Gastrocnemius medialis (tissue), 4 donors: Measurements from ENCODE around the gene TCP11L2. TPM values are rescaled to one million over a fixed set of nuclear protein-coding genes. Genes with fewer than 3 reads are reported as not detected.
"Not testable (repeated sequence)": the region's sequence is repeated elsewhere in the genome, so short reads cannot be mapped to it uniquely, and the experiment has no call there.

Source experiments
- ATAC-seq, 2 donors: fragments of 150-250 bp; one replicate each; pipeline ENCODE4 v1.9.1; 2016
- DNase-seq, 2 donors: peaks; one replicate each; pipeline ENCODE4 v3.0.0-alpha.2; 2019
- H3K27ac ChIP-seq, 4 donors: fragments of 200-600 bp; sonication (generic); 1 replicate in 1 of 4; 2 replicates in 3 of 4; pipeline ENCODE4 v1.5.1; 2016 to 2018; ENCODE audit warnings: mild to moderate bottlenecking in 2 of 4, moderate library complexity in 1 of 4
- H3K27me3 ChIP-seq, 3 donors: fragments of 200-600 bp; sonication (generic) in 2 of 3; 1 replicate in 1 of 3; 2 replicates in 2 of 3; pipeline versions ENCODE4 v1.5.1 to v1.6.0; 2016 to 2019; ENCODE audit warnings: mild to moderate bottlenecking in 1 of 3, moderate library complexity in 1 of 3
- H3K36me3 ChIP-seq, 2 donors: fragments of 200-600 bp; sonication (generic) in 1 of 2; one replicate each; pipeline ENCODE4 v1.5.1; 2017 to 2018
- H3K4me1 ChIP-seq, 2 donors: fragments of 200-600 bp; sonication (generic) in 1 of 2; one replicate each; pipeline ENCODE4 v1.5.1; 2016 to 2017; ENCODE audit warnings: mild to moderate bottlenecking in 2 of 2
- H3K4me3 ChIP-seq, 4 donors: fragments of 200-600 bp; sonication (generic) in 3 of 4; 1 replicate in 1 of 4; 2 replicates in 3 of 4; pipeline ENCODE4 v1.5.1; 2016 to 2019; ENCODE audit warnings: mild to moderate bottlenecking in 2 of 4
- H3K9me3 ChIP-seq, 3 donors: fragments of 200-600 bp; sonication (generic) in 2 of 3; 1 replicate in 1 of 3; 2 replicates in 2 of 3; pipeline ENCODE4 v1.5.1; 2016 to 2019
- CTCF ChIP-seq, 5 experiments: fragments of 450-650 bp in 3 of 5; fragments of 200-600 bp in 2 of 5; sonication (generic) in 2 of 5; IDR thresholded peaks in 4 of 5; conservative IDR thresholded peaks in 1 of 5; 1 replicate in 4 of 5; 2 replicates in 1 of 5; pipeline ENCODE4 v1.5.1; 2016 to 2019; ENCODE audit warnings: antibody characterized with exemption in 5 of 5, mild to moderate bottlenecking in 3 of 5, moderate library complexity in 3 of 5
- POLR2A ChIP-seq, 2 donors: fragments of 450-650 bp; IDR thresholded peaks; one replicate each; pipeline ENCODE4 v1.6.1; 2017; ENCODE audit warnings: antibody characterized with exemption in 2 of 2, mild to moderate bottlenecking in 2 of 2, moderate library complexity in 2 of 2
- in situ Hi-C, 4 donors: fragments of 200-750 bp; cut with MboI; loops; one replicate each; pipeline versions ENCODE4 v1.15.0 to v1.8.0; 2017; ENCODE audit warnings: low sequenced_read_pairs in 4 of 4
- intact Hi-C: fragments of 100-400 bp; cut with DNase I; formaldehyde crosslinking; loops from one replicate; pipeline ENCODE4 v1.15.1; 2023; ENCODE audit warnings: low total_unique reads
- total RNA-seq, 4 donors: library from RNA; depleted of rRNA; stranded (reverse); fragments of >200 nt; gene quantifications; one replicate each; pipeline versions ENCODE4 v1.1.0 to v1.2.3, GENCODE V29; 2016

TCP11L2 gene
- total RNA-seq, 4 donors from 2014 or later = 39.1 to 51.7 (median 43.9) TPM

- TF ChIP-seq CTCF (IDR thresholded peaks at IDR 0.05 in 4 of 5, conservative IDR thresholded peaks at IDR 0.05 in 1 of 5) (no peak), POLR2A (IDR thresholded peaks at IDR 0.05) (no peak)
- Histone ChIP-seq H3K27me3 (no peaks in the 10 kb centered on the region), H3K4me1 (peaks cover 76 to 77% of the 10 kb centered on the region in 2 donors), H3K27ac (peak overlapping the region; percentile 91 to 97 (median 94)), H3K9me3 (no peaks in the 10 kb centered on the region), H3K36me3 (peaks cover 0 to 5% of the 10 kb centered on the region in 2 donors), H3K4me3 (no peak overlapping the region)
- peak; percentile 25 to 45 for ATAC-seq
- intact Hi-C loops (loop anchor here (5.0 kb wide), 2 partner anchors 647 to 782 kb away; partner anchors contain the start of genes CRY1 and TMEM263), in situ Hi-C loops (loop anchor here in 1 of 4 donors (10.0 kb wide), 1 partner anchor 45 kb away; the partner anchor contains the start of gene POLR3B)
- peak; percentile 36 to 74 for DNase-seq
Observed at GRCh38 chr12:106309671-106310505, 7.4 kb downstream of the TCP11L2 start.

- peaks cover 0 to 12% of the 10 kb centered on the region in 2 donors for H3K36me3 ChIP-seq
- H3K4me1 ChIP-seq = peaks cover 72 to 76% of the 10 kb centered on the region in 2 donors
- ATAC-seq = peak in 1 of 2 donors; percentile 14
- no peaks in the 10 kb centered on the region for H3K27me3 ChIP-seq
- no peak for TF ChIP-seq POLR2A (IDR thresholded peaks at IDR 0.05)
- TF ChIP-seq CTCF (IDR thresholded peaks at IDR 0.05 in 4 of 5, conservative IDR thresholded peaks at IDR 0.05 in 1 of 5) = no peak
- in situ Hi-C loops (no loop called here), intact Hi-C loops (no loop called here)
- DNase-seq = peak in 1 of 2 donors; percentile 44
- no peaks in the 10 kb centered on the region for H3K9me3 ChIP-seq
- H3K27ac ChIP-seq = peak overlapping the region; percentile 91 to 97 (median 94)
- H3K4me3 ChIP-seq = no peak overlapping the region
Observed at GRCh38 chr12:106310687-106311086, 8.2 kb downstream of the TCP11L2 start.

GRCh38 chr12:106311139-106311538 lies 8.6 kb downstream of the TCP11L2 start:
- ATAC-seq (no peak), DNase-seq (no peak)
- Histone ChIP-seq H3K9me3 (no peaks in the 10 kb centered on the region), H3K36me3 (peaks cover 0 to 16% of the 10 kb centered on the region in 2 donors), H3K4me3 (no peak overlapping the region), H3K27ac (peak overlapping the region; percentile 91 to 97 (median 94)), H3K27me3 (no peaks in the 10 kb centered on the region), H3K4me1 (peaks cover 72 to 75% of the 10 kb centered on the region in 2 donors)
- TF ChIP-seq CTCF (IDR thresholded peaks at IDR 0.05 in 4 of 5, conservative IDR thresholded peaks at IDR 0.05 in 1 of 5) (no peak), POLR2A (IDR thresholded peaks at IDR 0.05) (no peak)
- intact Hi-C loops (no loop called here), in situ Hi-C loops (no loop called here)

- DNase-seq, H3K27me3 ChIP-seq, H3K9me3 ChIP-seq, in situ Hi-C loops, H3K4me3 ChIP-seq, intact Hi-C loops, ATAC-seq: not testable (repeated sequence)
- H3K27ac ChIP-seq = peak overlapping the region in 2 of 4 donors; percentile 23 to 44
- H3K36me3 ChIP-seq = peaks cover 0 to 23% of the 10 kb centered on the region in 2 donors
- peaks cover 72% of the 10 kb centered on the region in 2 donors for H3K4me1 ChIP-seq
Observed at GRCh38 chr12:106313413-106313812, 10.9 kb downstream of the TCP11L2 start.

- TF ChIP-seq POLR2A (IDR thresholded peaks at IDR 0.05) (no peak), CTCF (IDR thresholded peaks at IDR 0.05 in 4 of 5, conservative IDR thresholded peaks at IDR 0.05 in 1 of 5) (no peak)
- in situ Hi-C loops (no loop called here), intact Hi-C loops (no loop called here)
- ATAC-seq = no peak
- no peak for DNase-seq
- Histone ChIP-seq H3K27ac (peak overlapping the region; percentile 71 to 80 (median 78)), H3K4me3 (no peak overlapping the region), H3K27me3 (no peaks in the 10 kb centered on the region), H3K4me1 (peaks cover 65 to 67% of the 10 kb centered on the region in 2 donors), H3K9me3 (no peaks in the 10 kb centered on the region), H3K36me3 (peaks cover 0 to 36% of the 10 kb centered on the region in 2 donors)
Observed at GRCh38 chr12:106315523-106315922, 13.0 kb downstream of the TCP11L2 start.
